Kidney epithelial cell (primary cell): ENCODE measurements around the gene OXA1L. TPM values are rescaled to one million over a fixed set of nuclear protein-coding genes. Genes with fewer than 3 reads are reported as not detected.

Experiments used
- DNase-seq: peaks from one replicate; pipeline ENCODE4 v3.0.0-alpha.2; 2010; ENCODE audit warnings: low read depth
- H3K27me3 ChIP-seq: 2 replicates; pipeline ENCODE4 v1.6.0; 2011; ENCODE audit warnings: low read length; ENCODE audit not compliant: control insufficient read depth, insufficient read depth
- H3K36me3 ChIP-seq: 2 replicates; pipeline ENCODE4 v1.5.1; 2011; ENCODE audit warnings: low read length; ENCODE audit not compliant: control insufficient read depth, insufficient read depth
- H3K4me3 ChIP-seq: 2 replicates; pipeline ENCODE4 v1.5.1; 2011; ENCODE audit warnings: low read depth, mild to moderate bottlenecking, control low read depth, low read length
- total RNA-seq: library from RNA; depleted of rRNA; stranded (reverse); fragments of >200 nt; gene quantifications from 2 replicates; pipeline ENCODE4 v1.2.3, GENCODE V29; 2015
- TF ChIP-seq, protein P1 (sequence below): IDR thresholded peaks from 2 replicates; pipeline ENCODE4 v1.5.1; 2011; ENCODE audit warnings: mild to moderate bottlenecking, moderate library complexity, low read length, control low read depth, inconsistent platforms; ENCODE audit not compliant: insufficient read depth, poor library complexity, severe bottlenecking

The OXA1L gene
- total RNA-seq, 1 donor from 2014 or later: 84.5 TPM

DNA sequence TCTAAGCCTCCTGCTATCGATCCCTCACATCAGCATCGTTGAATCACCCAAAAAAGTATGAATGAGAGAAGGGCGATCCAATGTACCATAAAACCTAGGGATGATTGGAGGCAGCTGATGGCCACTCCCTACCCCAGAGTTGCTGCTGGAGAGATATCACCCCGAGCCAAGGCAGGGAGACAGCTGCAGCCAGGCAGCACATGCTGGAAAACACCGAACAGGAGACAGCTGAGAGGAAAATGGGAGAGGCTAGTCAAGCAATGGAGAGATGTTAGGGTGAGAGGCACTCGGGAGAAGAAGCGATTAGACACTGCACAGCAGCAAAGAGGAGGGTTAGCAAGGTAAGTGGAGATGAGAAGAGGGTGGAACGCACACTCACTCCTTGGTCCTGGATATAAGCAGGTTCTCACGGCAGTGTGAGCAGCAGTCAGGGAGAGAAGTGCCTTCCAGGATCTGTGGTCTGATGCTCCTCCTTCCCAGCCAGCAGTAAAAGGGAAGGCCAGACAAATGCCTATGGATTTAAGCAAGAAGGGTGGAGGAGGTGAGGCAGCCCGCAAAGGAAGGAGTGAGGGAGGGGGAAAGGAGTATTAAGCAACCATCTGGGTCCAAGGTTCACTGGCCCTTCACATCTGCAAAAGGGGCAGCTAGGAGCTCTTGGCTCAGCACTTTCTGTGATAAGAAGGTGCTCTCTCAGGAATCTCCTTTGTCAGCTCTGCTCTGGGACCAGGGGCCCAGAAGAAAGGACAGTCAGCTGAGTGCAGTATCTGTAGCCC lies 48.6 kb downstream of the OXA1L start, which contains the start of gene SLC7A7:
Gene SLC7A7 (minus strand): TSS at position 495 of the 773 bp plus-strand sequence. CDS start 2,037 bp downstream, outside the sequence.
- no peak for DNase-seq
- Histone ChIP-seq H3K36me3 (no peaks in the 10 kb centered on the region), H3K27me3 (no peaks in the 10 kb centered on the region), H3K4me3 (peak within 1 kb of the TSS; percentile 10)
- TF ChIP-seq, protein P1, sequence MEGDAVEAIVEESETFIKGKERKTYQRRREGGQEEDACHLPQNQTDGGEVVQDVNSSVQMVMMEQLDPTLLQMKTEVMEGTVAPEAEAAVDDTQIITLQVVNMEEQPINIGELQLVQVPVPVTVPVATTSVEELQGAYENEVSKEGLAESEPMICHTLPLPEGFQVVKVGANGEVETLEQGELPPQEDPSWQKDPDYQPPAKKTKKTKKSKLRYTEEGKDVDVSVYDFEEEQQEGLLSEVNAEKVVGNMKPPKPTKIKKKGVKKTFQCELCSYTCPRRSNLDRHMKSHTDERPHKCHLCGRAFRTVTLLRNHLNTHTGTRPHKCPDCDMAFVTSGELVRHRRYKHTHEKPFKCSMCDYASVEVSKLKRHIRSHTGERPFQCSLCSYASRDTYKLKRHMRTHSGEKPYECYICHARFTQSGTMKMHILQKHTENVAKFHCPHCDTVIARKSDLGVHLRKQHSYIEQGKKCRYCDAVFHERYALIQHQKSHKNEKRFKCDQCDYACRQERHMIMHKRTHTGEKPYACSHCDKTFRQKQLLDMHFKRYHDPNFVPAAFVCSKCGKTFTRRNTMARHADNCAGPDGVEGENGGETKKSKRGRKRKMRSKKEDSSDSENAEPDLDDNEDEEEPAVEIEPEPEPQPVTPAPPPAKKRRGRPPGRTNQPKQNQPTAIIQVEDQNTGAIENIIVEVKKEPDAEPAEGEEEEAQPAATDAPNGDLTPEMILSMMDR: no peak

DNA sequence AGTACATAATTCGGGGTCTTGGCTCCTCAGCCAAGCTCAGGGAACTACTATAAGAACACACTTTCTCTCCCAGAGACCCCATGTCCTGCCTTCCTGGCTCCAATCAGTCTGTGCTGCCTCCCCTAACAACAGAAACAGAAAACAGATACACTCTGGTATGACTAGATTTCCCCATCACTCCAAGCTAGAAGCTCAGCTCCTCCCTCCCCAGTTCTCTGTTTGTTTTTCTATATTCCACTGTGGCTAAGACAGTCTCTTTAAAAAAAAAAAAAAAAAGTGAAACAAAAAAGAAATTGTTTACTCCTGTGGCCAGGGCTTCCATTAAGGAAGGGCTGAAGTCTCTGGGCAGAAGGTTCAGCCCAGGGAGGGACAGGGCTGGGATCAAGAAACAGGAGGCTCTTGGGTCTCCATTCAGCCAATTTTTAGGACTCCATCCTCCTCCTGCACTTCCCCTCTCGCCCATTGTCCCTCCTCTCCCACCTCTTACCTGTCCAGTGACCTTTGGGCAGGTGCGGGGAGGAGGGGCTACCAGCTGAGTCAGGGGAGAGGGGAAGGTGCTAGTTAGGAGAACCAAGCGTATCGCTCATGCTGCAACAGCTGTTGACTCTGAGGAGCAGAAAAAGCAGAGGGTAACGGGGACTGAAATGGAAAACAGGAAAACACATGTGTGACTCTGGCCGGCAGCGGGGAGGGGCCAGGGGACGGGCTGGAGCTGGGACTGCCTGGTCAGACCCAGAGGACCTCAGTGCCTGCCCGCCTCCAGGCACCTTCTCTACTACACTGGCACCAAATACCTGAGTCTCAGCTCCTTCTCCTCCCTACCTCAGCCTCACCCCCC lies 52.9 kb downstream of the OXA1L start:
- DNase-seq: no peak
- Histone ChIP-seq H3K4me3 (no peak overlapping the region), H3K27me3 (no peaks in the 10 kb centered on the region), H3K36me3 (no peaks in the 10 kb centered on the region)
- TF ChIP-seq, protein P1: no peak

DNA sequence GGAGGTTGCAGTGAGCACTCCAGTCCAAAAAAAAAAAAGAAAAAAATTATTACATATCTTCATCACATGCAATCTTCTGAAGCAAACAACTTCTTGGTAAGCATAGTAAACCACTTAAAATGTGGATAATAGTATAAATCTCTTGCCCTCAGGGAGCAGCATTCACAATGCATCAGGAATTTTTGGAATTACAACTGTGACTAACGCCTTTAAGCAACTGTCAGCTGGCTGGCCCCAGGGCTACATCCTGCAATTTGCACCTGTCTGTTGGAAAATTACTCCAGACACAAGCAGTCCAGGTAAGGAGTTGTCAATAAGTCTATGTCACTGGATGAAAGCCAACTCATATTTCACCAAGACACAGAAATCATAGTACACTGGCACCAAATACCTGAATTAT lies 54.2 kb downstream of the OXA1L start:
- Histone ChIP-seq H3K27me3 (no peaks in the 10 kb centered on the region), H3K4me3 (no peak overlapping the region), H3K36me3 (no peaks in the 10 kb centered on the region)
- no peak for DNase-seq
- TF ChIP-seq, protein P1: no peak

DNA sequence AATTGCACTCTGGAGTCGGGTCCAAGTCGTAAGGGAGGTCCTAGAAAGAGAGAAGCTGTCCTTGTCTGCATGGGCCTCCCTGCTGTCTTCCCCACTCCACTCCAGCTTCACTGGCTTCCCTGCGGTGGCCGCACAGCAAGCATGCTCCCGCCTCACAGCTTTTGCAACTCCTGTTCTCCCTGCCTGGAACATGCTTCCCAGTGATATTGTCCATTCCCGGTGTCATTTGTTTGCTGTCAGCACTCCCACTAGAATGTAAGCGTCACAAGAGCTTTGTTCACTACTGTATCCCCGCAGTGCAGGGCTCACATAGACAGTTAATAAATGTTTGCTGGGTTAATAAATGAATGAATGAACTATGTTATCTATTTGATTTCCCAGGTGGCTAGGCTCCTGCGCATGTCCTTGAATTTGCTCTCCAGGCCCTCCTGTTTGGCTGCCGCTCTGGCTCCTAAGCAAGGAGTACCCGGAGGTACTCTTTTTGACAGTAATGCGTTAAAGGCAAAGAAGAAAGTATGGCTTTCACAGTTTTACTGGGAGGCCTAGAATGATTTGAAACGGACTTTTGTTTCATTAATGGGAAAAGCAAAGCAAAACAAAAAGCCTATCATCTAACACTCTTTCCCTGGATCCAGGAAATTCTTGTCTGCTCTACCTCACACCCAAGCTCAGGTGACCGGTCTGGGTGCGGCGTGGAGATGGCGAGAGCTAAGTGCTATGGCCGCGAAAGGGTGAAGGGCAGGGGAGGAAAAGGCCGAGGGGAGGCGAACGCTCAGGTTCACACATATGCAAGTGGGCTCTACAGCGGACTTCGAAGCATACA lies 54.9 kb downstream of the OXA1L start:
- TF ChIP-seq, protein P1: no peak
- Histone ChIP-seq H3K27me3 (no peaks in the 10 kb centered on the region), H3K36me3 (no peaks in the 10 kb centered on the region), H3K4me3 (no peak overlapping the region)
- DNase-seq: no peak

DNA sequence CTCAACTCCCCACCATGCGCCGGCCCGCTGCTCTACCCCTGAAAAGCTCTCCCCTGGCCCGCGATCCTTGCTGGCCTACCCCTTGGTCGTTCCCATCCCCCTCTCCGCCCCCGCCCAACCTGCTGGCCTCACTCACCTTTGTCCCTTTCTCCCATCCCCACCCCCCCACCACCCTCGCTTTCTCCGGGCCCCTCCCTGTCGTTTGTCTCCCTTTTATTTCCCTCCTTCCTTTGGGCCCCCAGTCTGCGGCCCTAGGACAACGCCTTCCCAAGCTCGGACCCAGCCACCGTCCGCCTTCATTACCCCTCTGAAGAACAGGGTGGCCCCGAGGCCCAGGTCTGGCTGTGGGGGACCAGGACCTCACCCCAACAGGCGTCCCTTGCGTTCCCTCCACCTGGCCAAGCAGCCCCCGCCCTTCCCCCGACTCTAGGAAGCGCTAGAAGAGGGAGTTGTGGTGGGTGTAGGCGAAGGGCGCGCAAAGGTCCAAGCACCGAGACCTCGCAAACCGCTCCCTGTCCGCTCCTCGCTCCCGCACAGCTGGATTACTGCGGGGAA lies 55.6 kb downstream of the OXA1L start:
- H3K27me3 ChIP-seq: no peaks in the 10 kb centered on the region
- no peaks in the 10 kb centered on the region for H3K36me3 ChIP-seq
- no peak for DNase-seq
- TF ChIP-seq, protein P1: no peak
- no peak overlapping the region for H3K4me3 ChIP-seq
